ELF-1 (cell line): ENCODE data around the gene KRTAP10-11.

Source experiments
- DNase-seq: peaks from one replicate; pipeline ENCODE4 v3.0.0-alpha.2; 2016; ENCODE audit warnings: low read depth, low spot score

The KRTAP10-11 gene

GRCh38 chr21:44695641-44696040, 49.4 kb downstream of the KRTAP10-11 start:
- DNase-seq = no peak

DNA sequence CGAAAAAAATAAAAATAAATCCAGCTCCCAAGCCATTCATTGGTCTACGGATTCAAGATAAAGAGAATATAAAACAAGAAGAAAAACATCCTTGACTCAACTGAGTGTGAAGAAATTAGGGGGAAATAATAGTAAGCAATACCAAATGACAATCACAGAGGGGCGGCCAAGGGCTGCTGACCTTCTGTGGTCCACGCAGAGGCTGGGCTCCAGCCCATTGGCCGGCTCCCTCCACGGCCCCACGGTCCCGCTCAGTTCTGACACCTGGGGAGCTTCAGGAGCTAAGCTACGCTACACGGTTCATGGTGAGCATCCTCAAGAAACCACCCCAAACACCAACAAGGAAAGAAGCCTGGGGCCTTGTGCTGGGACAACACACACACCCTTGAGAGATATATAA, 50.4 kb downstream of the KRTAP10-11 start:
- peak; percentile 20 for DNase-seq
